Mucosa of gallbladder (tissue), 1 donor: ENCODE measurements around the gene GNL2. TPM values are rescaled to one million over a fixed set of nuclear protein-coding genes. Genes with fewer than 3 reads are reported as not detected.
A peak's percentile ranks its signal among the peaks of the same experiment; 100 is the strongest.

Experiments
- DNase-seq: peaks from one replicate; pipeline ENCODE4 v3.0.0-alpha.2; 2020; ENCODE audit warnings: low spot score
- total RNA-seq: library from RNA; stranded (reverse); gene quantifications from one replicate; pipeline ENCODE4 v1.2.1, GENCODE V29; 2021
- donor health status: DM: no; HTN: no; CAD: no.

GNL2 gene
- 25.6 TPM for total RNA-seq

GRCh38 chr1:37595440-37596181 lies at the start of gene GNL2:
Gene GNL2 (minus strand): TSS chr1:37595937. CDS start chr1:37595822, 115 bp downstream.
- DNase-seq: peak; percentile 97

DNA sequence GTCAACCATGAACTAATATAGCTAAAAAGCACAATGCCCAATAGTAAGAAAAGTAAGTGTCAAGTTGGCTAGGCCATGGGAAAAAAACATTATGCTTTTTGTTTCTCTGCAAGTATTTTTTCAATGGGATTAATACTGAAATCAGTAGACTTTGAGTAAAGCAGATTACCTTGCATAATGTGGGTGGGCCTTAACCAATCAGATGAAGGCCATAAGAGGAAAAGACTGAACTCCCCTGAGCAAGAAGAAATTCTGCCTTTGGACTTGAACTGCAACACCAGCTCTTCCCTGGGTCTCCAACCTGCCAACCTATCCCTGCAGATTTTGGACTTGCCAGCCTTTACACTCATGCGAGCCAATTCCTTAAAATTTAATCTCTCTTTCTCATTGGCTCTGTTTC lies 45.3 kb upstream of the GNL2 start:
- DNase-seq: no peak

DNA sequence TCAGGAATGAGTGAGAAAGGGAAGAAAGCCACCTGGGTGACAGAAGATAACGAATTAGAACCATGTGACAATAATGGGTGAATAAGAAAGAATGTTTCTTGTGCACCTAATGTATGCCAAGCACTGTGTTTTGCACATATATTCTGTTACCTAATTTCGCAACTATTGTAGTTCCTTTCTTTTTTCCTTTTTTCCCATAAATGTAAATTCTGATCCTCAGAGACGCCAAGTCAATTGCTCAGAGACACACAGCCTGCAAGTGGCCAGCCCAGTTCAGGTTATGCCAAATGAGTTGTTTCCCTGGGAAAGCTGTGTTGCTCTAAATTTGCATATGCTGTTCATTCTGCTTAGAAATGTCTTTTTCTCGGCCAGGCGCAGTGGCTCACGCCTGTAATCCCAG lies 40.7 kb upstream of the GNL2 start:
- DNase-seq: no peak

DNA sequence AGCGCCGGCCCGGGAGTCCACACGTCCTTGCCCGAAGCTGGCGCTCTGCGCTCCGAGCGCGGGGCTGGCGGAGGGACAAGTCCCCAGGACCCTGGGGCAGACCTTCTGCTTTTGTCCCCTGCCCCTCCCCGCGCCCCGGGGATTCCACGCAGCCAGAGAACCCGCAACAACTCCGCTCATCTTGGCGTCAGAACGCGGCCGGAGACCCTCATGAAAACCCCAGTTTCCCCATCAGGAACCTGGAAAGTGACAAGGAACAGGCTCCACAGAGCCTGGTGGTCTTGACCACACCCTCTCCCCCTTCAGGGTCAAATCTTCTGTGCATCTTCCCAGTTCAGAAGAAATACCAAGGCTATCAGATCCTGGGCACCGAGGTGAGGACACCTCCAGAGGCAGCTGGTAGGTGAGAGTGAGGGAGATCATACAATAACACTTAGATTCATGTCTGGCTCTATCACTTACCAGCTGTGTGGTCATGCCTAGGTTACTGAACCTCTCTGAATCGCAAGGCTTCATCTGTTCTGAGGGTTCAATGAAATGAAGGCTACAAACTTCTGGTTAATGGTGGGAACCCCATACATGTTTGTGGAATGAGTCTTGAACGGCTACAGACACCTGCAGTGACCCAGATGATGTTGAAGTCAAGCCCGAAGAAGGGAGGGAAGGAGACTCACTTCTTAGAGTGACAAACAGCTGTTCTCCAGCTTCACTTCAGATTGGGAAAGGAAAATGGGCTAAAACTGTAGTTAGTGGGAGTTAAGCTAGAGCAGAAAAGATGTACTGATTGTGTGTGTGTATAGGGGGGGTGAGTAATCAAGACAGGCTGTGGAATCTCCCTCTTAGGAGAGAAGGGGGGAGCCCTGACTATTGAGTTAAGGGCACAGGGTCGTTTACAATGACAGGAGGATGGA lies 39.5 kb upstream of the GNL2 start:
- no peak for DNase-seq

- no peak for DNase-seq
Measured at GRCh38 chr1:37634244-37634991, 38.7 kb upstream of the GNL2 start, which contains the start of gene RSPO1. Gene RSPO1 (minus strand): TSS chr1:37634892. CDS start chr1:37629661, 5,231 bp downstream.

DNA sequence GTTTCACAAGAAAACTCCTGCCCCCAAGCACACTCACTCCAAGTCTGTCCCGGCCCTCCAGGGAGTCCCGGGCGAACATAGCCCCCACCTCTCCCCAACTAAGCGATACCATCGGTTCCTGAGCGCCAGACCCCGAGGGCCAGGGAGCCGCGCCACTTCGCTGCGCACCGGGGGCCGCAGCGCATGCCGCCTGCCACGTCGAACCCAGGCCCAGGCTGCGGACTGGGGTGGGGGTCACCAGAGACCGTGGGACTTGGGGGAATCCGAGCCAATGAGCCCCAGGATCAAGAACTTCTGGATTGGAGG lies 38.2 kb upstream of the GNL2 start:
- DNase-seq: no peak

DNA sequence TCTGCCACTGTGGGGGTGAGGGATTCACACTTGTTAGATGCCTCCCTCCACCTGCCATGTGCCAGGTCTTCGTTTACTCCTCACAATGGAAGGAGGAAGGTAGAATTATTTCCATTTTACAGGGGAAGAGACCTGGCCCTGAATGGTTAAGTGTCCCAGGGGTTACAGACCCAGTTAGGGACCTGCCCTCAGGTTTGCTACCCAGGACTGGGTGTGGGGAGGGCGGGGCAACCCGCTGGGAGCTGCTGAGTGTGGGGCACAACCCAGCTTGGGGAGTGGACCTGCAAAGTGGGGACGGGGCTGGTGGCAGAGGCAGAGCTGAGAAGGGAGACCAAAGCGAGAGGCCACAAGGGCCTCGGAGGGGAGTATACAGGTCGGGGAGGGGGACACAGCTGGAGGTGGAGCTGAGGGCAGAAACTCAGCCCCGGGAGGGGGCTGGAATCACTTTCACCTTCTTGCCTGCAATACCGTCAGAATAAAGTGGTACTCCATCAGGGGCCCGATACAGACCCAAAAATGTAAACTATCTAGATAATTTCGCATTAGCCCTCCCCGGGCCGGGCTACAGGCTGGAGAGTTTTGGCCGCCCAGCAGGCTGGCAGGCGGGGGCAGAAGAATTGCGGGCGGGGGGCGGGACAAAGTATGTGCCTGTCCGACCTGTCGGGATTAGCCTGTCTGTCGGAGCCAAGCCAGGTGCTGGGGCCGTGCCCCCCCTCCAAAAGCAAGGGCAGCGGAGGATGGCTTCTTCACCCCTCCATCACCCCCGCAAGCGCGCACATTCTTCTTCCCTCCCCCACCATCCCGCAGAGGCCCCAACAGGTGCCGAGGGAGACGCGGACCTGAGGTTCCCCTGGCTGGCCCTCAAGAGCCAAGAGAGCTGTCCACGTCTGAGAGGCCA lies 37.6 kb upstream of the GNL2 start:
- DNase-seq: no peak

GRCh38 chr1:37631036-37631435 lies 35.3 kb upstream of the GNL2 start:
- DNase-seq: no peak

GRCh38 chr1:37630426-37631028 lies 34.8 kb upstream of the GNL2 start:
- no peak for DNase-seq

DNA sequence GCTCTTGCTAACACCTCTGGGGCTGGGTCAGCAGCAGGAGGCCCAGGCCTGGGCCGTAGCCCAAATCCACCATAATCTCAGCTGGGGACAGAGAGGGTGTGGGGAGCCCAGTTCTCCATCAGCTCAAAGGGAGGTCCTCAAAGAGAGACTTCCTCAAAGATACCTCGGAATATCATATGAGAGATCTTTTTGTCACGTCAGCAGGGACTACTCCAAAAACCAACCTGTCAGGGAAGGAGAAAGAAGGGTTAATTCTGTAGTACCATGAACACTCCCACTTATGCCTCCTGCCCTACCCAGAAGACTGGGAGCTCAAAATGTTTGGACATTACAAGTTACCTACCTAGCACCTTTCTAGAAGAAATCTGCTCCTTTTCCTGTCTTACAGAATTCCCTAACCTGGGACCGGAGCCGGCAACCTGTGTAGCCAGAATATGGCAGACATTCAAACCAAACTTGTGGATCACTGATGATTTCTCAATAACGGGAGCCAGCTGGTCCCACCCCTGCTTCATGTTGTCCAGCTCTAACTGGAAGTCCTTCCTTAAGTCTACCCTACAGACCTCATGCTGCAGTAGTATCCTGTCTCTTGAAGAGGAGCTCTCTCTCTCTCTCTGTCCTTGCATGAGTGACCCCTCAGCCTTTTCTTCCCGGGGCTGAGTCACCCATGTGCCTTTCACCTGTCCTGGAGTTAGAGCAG lies 34.1 kb upstream of the GNL2 start:
- DNase-seq: no peak

- DNase-seq: no peak
Measured at GRCh38 chr1:37629008-37629407, 33.3 kb upstream of the GNL2 start.

DNA sequence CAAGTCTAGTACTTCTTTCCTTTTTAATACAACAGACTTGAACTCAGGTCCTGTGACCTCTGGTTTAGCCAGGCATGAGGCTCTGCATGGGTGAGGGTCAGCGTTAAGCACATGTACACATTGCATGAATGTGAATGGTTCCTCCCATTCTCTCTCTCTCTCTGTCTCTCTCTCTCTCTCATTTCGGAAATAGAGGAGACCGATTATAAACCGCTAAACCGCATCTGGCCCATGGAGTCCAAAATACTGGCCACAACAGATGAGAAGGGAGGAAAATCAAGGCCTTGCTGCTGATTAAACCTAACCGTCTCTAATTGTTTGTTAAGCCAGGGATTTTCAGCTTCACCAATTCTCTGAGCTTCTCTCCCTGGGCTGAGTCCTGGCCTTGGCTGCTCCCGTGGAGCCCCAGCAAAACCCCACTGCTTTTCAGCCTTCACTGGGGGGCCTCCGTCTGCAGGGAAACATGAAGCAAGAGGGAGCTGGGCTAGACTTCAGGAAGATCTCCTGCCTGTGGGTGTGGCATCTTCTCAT lies 32.4 kb upstream of the GNL2 start:
- DNase-seq: no peak

- no peak for DNase-seq
Measured at GRCh38 chr1:37622131-37622530, 26.4 kb upstream of the GNL2 start.

DNA sequence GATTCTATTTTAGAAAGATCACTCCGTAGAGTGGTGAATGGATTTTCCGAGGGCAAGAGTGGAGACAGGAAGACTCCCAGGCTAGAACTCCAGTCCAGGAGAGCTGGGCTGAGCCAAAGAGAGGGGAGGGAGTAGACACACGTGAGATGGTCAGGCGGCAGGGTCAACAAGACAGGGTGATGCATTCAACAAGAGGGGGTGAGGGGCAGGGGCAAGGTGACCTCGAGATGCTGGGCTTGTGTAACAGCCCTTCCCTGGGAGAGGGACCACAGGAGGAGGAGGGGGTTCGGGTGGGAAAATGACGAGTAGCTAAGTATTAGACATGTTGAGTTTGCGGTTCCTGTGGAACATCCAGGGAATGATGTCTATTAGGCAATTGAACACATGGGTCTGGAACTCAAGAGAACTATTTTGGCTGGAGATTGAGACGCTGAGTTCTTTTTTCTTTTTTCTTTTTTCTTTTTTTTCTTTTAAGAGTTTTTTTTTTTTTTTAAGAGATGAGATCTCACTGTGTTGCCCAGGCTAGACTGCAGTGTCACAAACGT lies 25.7 kb upstream of the GNL2 start:
- no peak for DNase-seq

GRCh38 chr1:37620707-37621106 lies 25.0 kb upstream of the GNL2 start:
- no peak for DNase-seq

GRCh38 chr1:37616330-37616729 lies 20.6 kb upstream of the GNL2 start:
- DNase-seq: no peak

DNA sequence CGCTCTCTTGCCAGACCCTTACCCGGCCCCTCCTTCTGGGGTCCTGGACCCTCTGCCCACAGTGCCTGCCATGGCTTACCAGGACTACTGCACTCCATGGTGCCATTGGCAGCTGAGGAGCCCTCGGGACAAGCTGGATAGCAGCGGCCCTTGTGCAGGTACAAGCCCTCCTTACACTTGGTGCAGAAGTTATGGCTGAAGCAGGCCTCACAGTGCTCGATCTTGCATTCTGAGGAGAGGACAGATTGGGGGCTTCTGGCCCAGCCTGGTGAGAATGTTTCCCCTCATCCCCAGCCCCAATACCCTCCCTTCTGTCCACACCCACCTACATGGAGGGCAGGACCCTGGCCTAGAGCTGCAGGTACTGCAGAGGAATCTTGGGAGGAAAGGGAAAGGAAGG lies 18.4 kb upstream of the GNL2 start:
- DNase-seq: no peak

GRCh38 chr1:37612186-37612585 lies 16.4 kb upstream of the GNL2 start:
- DNase-seq: no peak

DNA sequence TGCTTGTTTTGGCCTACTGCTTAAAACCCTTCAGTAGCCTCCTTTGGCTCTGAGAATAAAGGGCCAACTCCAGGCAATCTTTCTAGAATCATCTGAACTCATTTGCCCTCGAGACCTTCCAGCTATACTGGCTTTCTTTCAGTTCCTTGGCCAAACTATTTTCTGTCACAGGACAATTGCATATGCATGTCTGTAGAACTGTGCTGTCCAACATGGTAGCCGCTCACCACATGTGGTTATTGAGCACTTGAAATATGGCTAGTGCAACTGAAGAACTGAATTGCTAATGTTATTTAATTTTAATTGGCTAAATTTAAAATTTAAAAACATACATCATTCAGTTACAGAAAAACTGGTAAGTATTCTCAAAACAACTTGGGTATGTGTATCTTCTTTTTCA lies 14.3 kb upstream of the GNL2 start:
- no peak for DNase-seq

GRCh38 chr1:37609002-37609401 lies 13.3 kb upstream of the GNL2 start:
- no peak for DNase-seq
